ENCODE results near the gene OR2T2. TPM values are rescaled to one million over a fixed set of nuclear protein-coding genes. Genes with fewer than 3 reads are reported as not detected.
"Not testable (repeated sequence)": the region's sequence is repeated elsewhere in the genome, so short reads cannot be mapped to it uniquely, and the experiment has no call there.

OR2T2 gene
- total RNA-seq, 1 experiment from 2014 or later: not detected

- intact Hi-C loops (cut with micrococcal nuclease; ENCODE audit: unreplicated experiment); H4K20me1 ChIP-seq (ENCODE audit: insufficient read depth); H3K4me3 ChIP-seq; H3K27ac ChIP-seq; H3K4me1 ChIP-seq (replicated peaks; ENCODE audit: insufficient read depth); POLR2A ChIA-PET (ENCODE audit: unreplicated experiment); H3K79me2 ChIP-seq (ENCODE audit: low read depth); H3K36me3 ChIP-seq (ENCODE audit: low read depth); H3F3A ChIP-seq (ENCODE audit: insufficient read depth, low read depth); DNase-seq; H3K9me3 ChIP-seq (ENCODE audit: insufficient read depth, low read depth); H3K9me2 ChIP-seq (ENCODE audit: insufficient read depth); H3K27me3 ChIP-seq (ENCODE audit: insufficient read depth, low read depth); CTCF ChIA-PET; H2AFZ ChIP-seq; H3K4me2 ChIP-seq; BruUV-seq (replicated peaks): not testable (repeated sequence)
Observed at GRCh38 chr1:248496661-248497060, 51.2 kb downstream of the OR2T2 start.

- H3F3A ChIP-seq (ENCODE audit: insufficient read depth, low read depth); CTCF ChIA-PET; H3K9me3 ChIP-seq (ENCODE audit: insufficient read depth, low read depth); H3K4me3 ChIP-seq; H3K4me1 ChIP-seq (replicated peaks; ENCODE audit: insufficient read depth); H3K79me2 ChIP-seq (ENCODE audit: low read depth); H3K27ac ChIP-seq; H3K4me2 ChIP-seq; H4K20me1 ChIP-seq (ENCODE audit: insufficient read depth); H3K36me3 ChIP-seq (ENCODE audit: low read depth); BruUV-seq (replicated peaks); intact Hi-C loops (cut with micrococcal nuclease; ENCODE audit: unreplicated experiment); H3K27me3 ChIP-seq (ENCODE audit: insufficient read depth, low read depth); H2AFZ ChIP-seq; DNase-seq; POLR2A ChIA-PET (ENCODE audit: unreplicated experiment); H3K9me2 ChIP-seq (ENCODE audit: insufficient read depth): not testable (repeated sequence)
Observed at GRCh38 chr1:248500305-248501035, 55.0 kb downstream of the OR2T2 start.

Other genes starting within 250 kb of the OR2T2 start
- 0.20 and 0.35 TPM in 2 replicates for gene OR2M3, start 248.4 kb upstream of the OR2T2 start, total RNA-seq (2021)
- not detected in 2 replicates for gene OR2M4, start 214.2 kb upstream of the OR2T2 start, total RNA-seq (2021)
- gene OR2T33, start 167.7 kb upstream of the OR2T2 start, total RNA-seq (2021): not detected in 2 replicates
- not detected in 2 replicates for gene OR2T12, start 142.2 kb upstream of the OR2T2 start, total RNA-seq (2021)
- not detected in 2 replicates for gene OR2M7, start 121.1 kb upstream of the OR2T2 start, total RNA-seq (2021)
- not detected in 2 replicates for gene OR14C36, start 96.9 kb upstream of the OR2T2 start, total RNA-seq (2021)
- gene OR2T4, start 84.0 kb upstream of the OR2T2 start, total RNA-seq (2021): not detected in 2 replicates
- not detected in 2 replicates for gene OR2T6, start 69.9 kb upstream of the OR2T2 start, total RNA-seq (2021)
- not detected in 2 replicates for gene OR2T1, start 42.6 kb upstream of the OR2T2 start, total RNA-seq (2021)
- gene OR2T3, start 27.7 kb downstream of the OR2T2 start, total RNA-seq (2021): not detected in 2 replicates
- gene OR2T5, start 43.0 kb downstream of the OR2T2 start, total RNA-seq (2021): not detected in 2 replicates
- gene OR2G6, start 62.4 kb downstream of the OR2T2 start, total RNA-seq (2021): not detected in 2 replicates
- gene OR2T29, start 117.1 kb downstream of the OR2T2 start, total RNA-seq (2021): not detected in 2 replicates
- not detected in 2 replicates for gene OR2T34, start 129.1 kb downstream of the OR2T2 start, total RNA-seq (2021)
- not detected in 2 replicates for gene OR2T10, start 152.1 kb downstream of the OR2T2 start, total RNA-seq (2021)
- not detected in 2 replicates for gene OR2T11, start 189.5 kb downstream of the OR2T2 start, total RNA-seq (2021)
- not detected in 2 replicates for gene OR2T35, start 199.6 kb downstream of the OR2T2 start, total RNA-seq (2021)
- not detected in 2 replicates for gene OR2T27, start 209.9 kb downstream of the OR2T2 start, total RNA-seq (2021)